ENCODE data around the gene STX8.

The STX8 gene

DNA sequence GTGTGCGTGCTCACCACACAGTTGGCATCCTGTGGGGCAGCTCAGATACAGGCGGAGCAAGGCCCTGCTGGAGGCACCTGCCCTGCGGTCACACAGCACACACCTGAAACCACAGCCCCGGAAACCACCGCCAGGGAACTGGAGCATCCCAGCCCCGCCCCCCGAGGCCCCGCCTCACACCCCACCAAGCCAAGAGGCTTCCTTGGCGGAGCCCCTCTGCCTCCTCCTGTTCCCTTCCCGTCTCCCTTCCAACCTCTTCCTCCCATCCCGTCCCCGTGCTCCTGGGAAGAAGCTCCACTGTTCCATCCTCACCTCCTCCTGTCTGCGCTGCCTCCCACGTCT is 348.9 kb downstream of the STX8 start:
- no peak for TF ChIP-seq EZH2phosphoT487 (IDR thresholded peaks at IDR 0.05; ENCODE audit: low read depth)
- TF ChIP-seq, protein P1, sequence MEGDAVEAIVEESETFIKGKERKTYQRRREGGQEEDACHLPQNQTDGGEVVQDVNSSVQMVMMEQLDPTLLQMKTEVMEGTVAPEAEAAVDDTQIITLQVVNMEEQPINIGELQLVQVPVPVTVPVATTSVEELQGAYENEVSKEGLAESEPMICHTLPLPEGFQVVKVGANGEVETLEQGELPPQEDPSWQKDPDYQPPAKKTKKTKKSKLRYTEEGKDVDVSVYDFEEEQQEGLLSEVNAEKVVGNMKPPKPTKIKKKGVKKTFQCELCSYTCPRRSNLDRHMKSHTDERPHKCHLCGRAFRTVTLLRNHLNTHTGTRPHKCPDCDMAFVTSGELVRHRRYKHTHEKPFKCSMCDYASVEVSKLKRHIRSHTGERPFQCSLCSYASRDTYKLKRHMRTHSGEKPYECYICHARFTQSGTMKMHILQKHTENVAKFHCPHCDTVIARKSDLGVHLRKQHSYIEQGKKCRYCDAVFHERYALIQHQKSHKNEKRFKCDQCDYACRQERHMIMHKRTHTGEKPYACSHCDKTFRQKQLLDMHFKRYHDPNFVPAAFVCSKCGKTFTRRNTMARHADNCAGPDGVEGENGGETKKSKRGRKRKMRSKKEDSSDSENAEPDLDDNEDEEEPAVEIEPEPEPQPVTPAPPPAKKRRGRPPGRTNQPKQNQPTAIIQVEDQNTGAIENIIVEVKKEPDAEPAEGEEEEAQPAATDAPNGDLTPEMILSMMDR (IDR thresholded peaks at IDR 0.05; ENCODE audit: low read depth, low read length): no peak
- H3K27ac ChIP-seq (ENCODE audit: low read length): no peak overlapping the region
- peaks cover 10% of the 10 kb centered on the region for H3K4me1 ChIP-seq (ENCODE audit: low read length)
- no peak overlapping the region for H3K4me3 ChIP-seq (ENCODE audit: low read length)
- peak overlapping the region; percentile 52 for H3K4me2 ChIP-seq (ENCODE audit: low read length)
- H2AFZ ChIP-seq (ENCODE audit: low read depth, low read length): no peak overlapping the region
- H3K9me3 ChIP-seq (ENCODE audit: insufficient read depth, low read length): no peaks in the 10 kb centered on the region
- H3K36me3 ChIP-seq (replicated peaks; ENCODE audit: low read depth, low read length): peaks cover 5% of the 10 kb centered on the region
- no peaks in the 10 kb centered on the region for H3K27me3 ChIP-seq (ENCODE audit: low read depth, low read length)
- no peaks in the 10 kb centered on the region for H4K20me1 ChIP-seq (ENCODE audit: insufficient read depth, low read length)
- H3K79me2 ChIP-seq (ENCODE audit: low read length): no peaks in the 10 kb centered on the region
- no peak overlapping the region for H3K9ac ChIP-seq (ENCODE audit: low read length)

DNA sequence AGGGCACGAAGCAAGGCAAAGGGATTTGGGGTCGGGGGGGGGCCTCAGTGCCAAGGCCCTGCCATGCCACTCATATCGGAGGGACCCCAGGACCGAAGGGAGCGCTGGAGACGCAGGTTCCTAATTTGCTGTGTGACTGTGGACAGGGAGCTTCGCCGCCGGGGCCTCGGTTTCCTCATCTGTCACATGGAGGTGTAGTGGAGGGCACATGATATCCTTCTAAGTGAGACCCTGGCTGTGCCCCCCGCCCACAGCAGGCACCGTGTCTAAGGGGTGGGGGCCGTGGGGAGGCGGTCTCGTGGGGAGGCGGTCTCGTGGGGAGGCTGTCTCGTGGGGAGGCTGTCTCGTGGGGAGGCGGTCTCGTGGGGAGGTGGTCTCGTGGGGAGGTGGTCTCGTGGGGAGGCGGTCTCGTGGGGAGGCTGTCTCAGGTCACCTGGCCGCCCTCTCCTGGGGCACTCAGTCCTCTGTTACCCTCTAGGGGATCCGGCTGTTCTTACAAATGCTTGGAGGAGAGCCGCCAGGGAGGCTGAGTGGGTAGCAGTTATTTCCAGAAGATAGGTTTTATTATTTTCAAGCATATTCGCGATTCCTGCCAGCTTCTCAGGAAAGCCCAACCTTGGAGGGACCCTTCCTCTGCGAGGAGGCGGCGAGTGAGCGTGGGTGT is 349.4 kb downstream of the STX8 start:
- H3K9me3 ChIP-seq (ENCODE audit: insufficient read depth, low read length): no peaks in the 10 kb centered on the region
- H3K27me3 ChIP-seq (ENCODE audit: low read depth, low read length): no peaks in the 10 kb centered on the region
- peak overlapping the region; percentile 52 for H3K4me2 ChIP-seq (ENCODE audit: low read length)
- no peak overlapping the region for H2AFZ ChIP-seq (ENCODE audit: low read depth, low read length)
- H3K9ac ChIP-seq (ENCODE audit: low read length): no peak overlapping the region
- H3K4me1 ChIP-seq (ENCODE audit: low read length): peaks cover 10% of the 10 kb centered on the region
- H3K27ac ChIP-seq (ENCODE audit: low read length): no peak overlapping the region
- TF ChIP-seq, protein P1 (IDR thresholded peaks at IDR 0.05; ENCODE audit: low read depth, low read length): no peak
- TF ChIP-seq EZH2phosphoT487 (IDR thresholded peaks at IDR 0.05; ENCODE audit: low read depth): no peak
- no peaks in the 10 kb centered on the region for H4K20me1 ChIP-seq (ENCODE audit: insufficient read depth, low read length)
- no peak overlapping the region for H3K4me3 ChIP-seq (ENCODE audit: low read length)
- H3K79me2 ChIP-seq (ENCODE audit: low read length): no peaks in the 10 kb centered on the region
- H3K36me3 ChIP-seq (replicated peaks; ENCODE audit: low read depth, low read length): peaks cover 5% of the 10 kb centered on the region

DNA sequence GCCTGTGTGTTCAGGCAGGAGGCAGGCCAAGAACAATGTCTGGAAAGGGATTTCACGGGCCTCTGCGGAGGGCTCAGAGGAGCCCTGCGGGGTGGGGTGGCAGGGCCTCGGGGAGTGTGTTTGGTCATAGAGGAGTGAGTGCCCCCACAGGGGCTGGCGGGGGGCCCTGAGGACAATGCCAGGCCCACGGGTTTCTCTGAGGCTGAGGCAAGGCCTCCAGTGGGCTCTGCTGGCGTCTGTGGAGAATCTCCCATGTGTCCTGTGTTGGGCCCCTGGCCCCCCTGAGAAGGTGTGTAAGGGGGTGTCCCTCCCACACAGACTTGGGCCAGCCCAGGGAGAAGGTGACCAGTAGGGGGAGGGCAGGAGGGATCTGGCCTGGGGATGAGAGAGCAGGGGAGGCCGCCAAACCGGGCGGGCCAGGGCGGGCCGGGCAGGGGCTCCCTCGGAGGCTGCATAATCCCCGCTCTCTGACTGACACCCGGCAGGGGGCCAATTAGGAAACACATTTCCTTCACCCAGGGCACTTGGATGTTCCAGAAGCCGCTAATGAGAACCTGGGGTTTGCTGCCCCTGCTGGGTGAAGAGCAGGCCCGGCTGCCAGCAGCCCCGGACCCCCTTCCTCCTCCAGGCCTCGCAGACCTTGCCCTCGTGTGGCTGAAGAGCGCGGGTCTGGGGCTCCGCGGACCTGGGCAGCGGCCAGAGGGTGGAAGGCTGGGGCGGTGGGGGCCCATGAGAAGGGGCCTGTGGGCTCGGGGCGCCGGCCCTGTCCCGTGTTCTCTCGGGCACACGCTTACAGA is 350.1 kb downstream of the STX8 start:
- H3K9me3 ChIP-seq (ENCODE audit: insufficient read depth, low read length): no peaks in the 10 kb centered on the region
- peaks cover 5% of the 10 kb centered on the region for H3K36me3 ChIP-seq (replicated peaks; ENCODE audit: low read depth, low read length)
- no peaks in the 10 kb centered on the region for H3K79me2 ChIP-seq (ENCODE audit: low read length)
- no peak overlapping the region for H3K4me2 ChIP-seq (ENCODE audit: low read length)
- H2AFZ ChIP-seq (ENCODE audit: low read depth, low read length): no peak overlapping the region
- no peak overlapping the region for H3K27ac ChIP-seq (ENCODE audit: low read length)
- TF ChIP-seq, protein P1 (IDR thresholded peaks at IDR 0.05; ENCODE audit: low read depth, low read length): no peak
- TF ChIP-seq EZH2phosphoT487 (IDR thresholded peaks at IDR 0.05; ENCODE audit: low read depth): no peak
- H3K4me3 ChIP-seq (ENCODE audit: low read length): no peak overlapping the region
- H3K27me3 ChIP-seq (ENCODE audit: low read depth, low read length): no peaks in the 10 kb centered on the region
- no peak overlapping the region for H3K9ac ChIP-seq (ENCODE audit: low read length)
- H4K20me1 ChIP-seq (ENCODE audit: insufficient read depth, low read length): no peaks in the 10 kb centered on the region
- H3K4me1 ChIP-seq (ENCODE audit: low read length): peaks cover 10% of the 10 kb centered on the region

DNA sequence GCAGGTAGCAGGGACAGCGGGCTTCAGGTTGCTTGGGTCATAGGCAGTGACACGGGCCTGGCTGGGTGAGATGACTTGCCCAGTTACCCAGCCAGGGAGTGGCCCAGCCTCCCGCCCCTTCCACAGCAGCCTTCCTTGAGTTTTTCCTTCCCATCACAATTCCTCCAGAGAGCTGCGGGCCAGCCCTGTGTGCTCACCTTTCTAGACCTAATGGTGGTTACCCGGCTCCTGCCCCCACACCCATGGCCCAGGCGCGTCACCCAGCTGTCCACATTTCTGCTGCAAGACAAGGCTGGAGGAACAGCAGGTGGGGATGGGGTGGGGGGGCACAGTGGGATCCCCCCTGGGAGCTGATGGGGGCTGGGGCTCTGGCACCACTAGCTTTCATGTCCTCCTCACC is 351.1 kb downstream of the STX8 start:
- no peak overlapping the region for H3K4me3 ChIP-seq (ENCODE audit: low read length)
- no peak overlapping the region for H3K4me2 ChIP-seq (ENCODE audit: low read length)
- TF ChIP-seq EZH2phosphoT487 (IDR thresholded peaks at IDR 0.05; ENCODE audit: low read depth): no peak
- TF ChIP-seq, protein P1 (IDR thresholded peaks at IDR 0.05; ENCODE audit: low read depth, low read length): no peak
- H3K9ac ChIP-seq (ENCODE audit: low read length): no peak overlapping the region
- H3K27me3 ChIP-seq (ENCODE audit: low read depth, low read length): no peaks in the 10 kb centered on the region
- H3K27ac ChIP-seq (ENCODE audit: low read length): no peak overlapping the region
- peaks cover 10% of the 10 kb centered on the region for H3K4me1 ChIP-seq (ENCODE audit: low read length)
- peaks cover 5% of the 10 kb centered on the region for H3K36me3 ChIP-seq (replicated peaks; ENCODE audit: low read depth, low read length)
- H3K79me2 ChIP-seq (ENCODE audit: low read length): no peaks in the 10 kb centered on the region
- no peaks in the 10 kb centered on the region for H4K20me1 ChIP-seq (ENCODE audit: insufficient read depth, low read length)
- H2AFZ ChIP-seq (ENCODE audit: low read depth, low read length): no peak overlapping the region
- no peaks in the 10 kb centered on the region for H3K9me3 ChIP-seq (ENCODE audit: insufficient read depth, low read length)
